H1 (cell line): Measurements from ENCODE around the gene IL7R. TPM values are rescaled to one million over a fixed set of nuclear protein-coding genes. Genes with fewer than 3 reads are reported as not detected.

Source experiments
- CTCF ChIA-PET: fragments of 300-600 bp; sonication (Branson Sonifier 250); formaldehyde crosslinking; loops from one replicate; lab custom pipeline; 2021; ENCODE audit not compliant: partially characterized antibody; lab: Charles Lee
- POLR2A ChIA-PET: fragments of 300-600 bp; sonication (Branson Sonifier 250); formaldehyde crosslinking; loops from one replicate; lab custom pipeline; 2021; ENCODE audit warnings: inconsistent platforms; ENCODE audit not compliant: partially characterized antibody; lab: Charles Lee
- DNase-seq, 2 experiments: peaks; one replicate each; pipeline versions ENCODE4 v3.0.0 to v3.0.0-alpha.2; 2010 to 2022; ENCODE audit warnings: low spot score in 2 of 2, low read depth in 1 of 2, mixed read lengths in 1 of 2
- FAIRE-seq: peaks from 2 replicates; lab custom pipeline; 2011; peaks lifted over from hg19 to GRCh38; lab: Jason Lieb, UNC
- H2AFZ ChIP-seq: 2 replicates; pipeline ENCODE4 v1.8.1; 2012; ENCODE audit warnings: low read length, inconsistent platforms
- H2AK5ac ChIP-seq: 2 replicates; pipeline ENCODE4 v1.6.1; 2013; ENCODE audit warnings: low read depth, low read length
- H2BK120ac ChIP-seq: replicated peaks from 2 replicates; pipeline ENCODE3; 2013; ENCODE audit warnings: low read depth, low read length, inconsistent platforms
- H2BK12ac ChIP-seq: 2 replicates; pipeline ENCODE4 v1.6.1; 2013; ENCODE audit warnings: low read depth, low read length
- H2BK15ac ChIP-seq: 2 replicates; pipeline ENCODE4 v1.6.1; 2013; ENCODE audit warnings: low read length
- H2BK20ac ChIP-seq: 2 replicates; pipeline ENCODE4 v1.6.1; 2013; ENCODE audit warnings: low read length
- H2BK5ac ChIP-seq: 2 replicates; pipeline ENCODE4 v1.6.1; 2013; ENCODE audit warnings: low read depth, low read length
- H3K14ac ChIP-seq: 2 replicates; pipeline ENCODE4 v1.6.1; 2013; ENCODE audit warnings: inconsistent platforms; ENCODE audit not compliant: insufficient read length
- H3K18ac ChIP-seq: 2 replicates; pipeline ENCODE4 v1.6.1; 2013; ENCODE audit warnings: low read length; ENCODE audit errors: extremely low read depth
- H3K23ac ChIP-seq: 2 replicates; pipeline ENCODE4 v1.6.1; 2013; ENCODE audit warnings: inconsistent platforms; ENCODE audit not compliant: insufficient read length
- H3K23me2 ChIP-seq: 2 replicates; pipeline ENCODE4 v1.6.1; 2013; ENCODE audit warnings: low read depth, low read length
- H3K27ac ChIP-seq: 2 replicates; pipeline ENCODE4 v1.6.1; 2011; ENCODE audit warnings: low read depth, low read length, inconsistent platforms
- H3K27me3 ChIP-seq, 4 experiments: replicated peaks in 1 of 4; 1 replicate in 1 of 4; 2 replicates in 3 of 4; pipeline versions ENCODE4 v1.6.1 to v1.8.1; 2011 to 2013; ENCODE audit warnings: low read length in 3 of 4, mild to moderate bottlenecking in 3 of 4, inconsistent platforms in 2 of 4, mixed read lengths in 2 of 4, moderate library complexity in 1 of 4; ENCODE audit not compliant: control insufficient read depth in 3 of 4, insufficient read depth in 3 of 4; ENCODE audit errors: extremely low read depth in 1 of 4
- H3K36me3 ChIP-seq, 4 experiments: 2 replicates each; pipeline versions ENCODE4 v1.6.1 to v1.8.1; 2011 to 2013; ENCODE audit warnings: mild to moderate bottlenecking in 4 of 4, low read length in 3 of 4, moderate library complexity in 2 of 4, control low read depth in 1 of 4, inconsistent platforms in 1 of 4; ENCODE audit not compliant: insufficient read depth in 4 of 4, control insufficient read depth in 2 of 4
- H3K4ac ChIP-seq: replicated peaks from 2 replicates; pipeline ENCODE3; 2013; ENCODE audit warnings: low read length, low read depth, mixed read lengths, inconsistent platforms; ENCODE audit not compliant: insufficient read length
- H3K4me1 ChIP-seq, 4 experiments: replicated peaks in 1 of 4; 1 replicate in 1 of 4; 2 replicates in 3 of 4; pipeline versions ENCODE4 v1.6.1 to v1.8.1; 2011 to 2013; ENCODE audit warnings: low read length in 3 of 4, inconsistent platforms in 2 of 4, mixed read lengths in 1 of 4; ENCODE audit not compliant: insufficient read depth in 4 of 4, control insufficient read depth in 3 of 4
- H3K4me2 ChIP-seq, 2 experiments: 2 replicates each; pipeline versions ENCODE4 v1.6.1 to v1.8.1; 2011 to 2013; ENCODE audit warnings: low read depth in 2 of 2, low read length in 2 of 2, control low read depth in 1 of 2, inconsistent platforms in 1 of 2, mild to moderate bottlenecking in 1 of 2; ENCODE audit not compliant: insufficient read depth in 1 of 2
- H3K4me3 ChIP-seq, 4 experiments: fragments of 200-600, 300-600 bp in 1 of 4; sonication (generic), shearing (Covaris generic), sonication (Bioruptor Twin) in 1 of 4; 2 replicates each; pipeline versions ENCODE4 v1.5.1 to v1.8.1; 2011 to 2016; ENCODE audit warnings: low read length in 4 of 4, low read depth in 3 of 4, control low read depth in 2 of 4, inconsistent platforms in 2 of 4, mild to moderate bottlenecking in 2 of 4, mixed read lengths in 1 of 4, moderate library complexity in 1 of 4; ENCODE audit not compliant: insufficient read depth in 2 of 4; ENCODE audit errors: extremely low read depth in 1 of 4
- H3K56ac ChIP-seq: replicated peaks from 2 replicates; pipeline ENCODE3; 2013; ENCODE audit warnings: low read depth, mild to moderate bottlenecking, mixed read lengths, low read length, inconsistent platforms; ENCODE audit not compliant: insufficient read length
- H3K79me1 ChIP-seq: 2 replicates; pipeline ENCODE4 v1.6.1; 2013; ENCODE audit warnings: low read depth, low read length, control low read depth
- H3K79me2 ChIP-seq, 2 experiments: 2 replicates each; pipeline versions ENCODE4 v1.6.1 to v1.8.1; 2012 to 2013; ENCODE audit warnings: low read length in 2 of 2, mild to moderate bottlenecking in 2 of 2, inconsistent platforms in 1 of 2; ENCODE audit not compliant: insufficient read depth in 2 of 2, control insufficient read depth in 1 of 2
- H3K9ac ChIP-seq, 4 experiments: replicated peaks in 1 of 4; 1 replicate in 1 of 4; 2 replicates in 3 of 4; pipeline versions ENCODE4 v1.6.1 to v1.8.1; 2011 to 2013; ENCODE audit warnings: low read depth in 3 of 4, low read length in 3 of 4, control low read depth in 2 of 4, mild to moderate bottlenecking in 2 of 4, moderate library complexity in 2 of 4, inconsistent platforms in 1 of 4; ENCODE audit errors: extremely low read depth in 1 of 4
- H3K9me3 ChIP-seq, 2 experiments: 2 replicates each; pipeline versions ENCODE4 v1.6.1 to v1.8.1; 2012 to 2013; ENCODE audit warnings: mild to moderate bottlenecking in 2 of 2, moderate library complexity in 2 of 2, control low read depth in 1 of 2, inconsistent platforms in 1 of 2, low read depth in 1 of 2, low read length in 1 of 2, mixed read lengths in 1 of 2; ENCODE audit not compliant: insufficient read depth in 2 of 2
- H4K20me1 ChIP-seq, 2 experiments: replicated peaks in 1 of 2; 2 replicates each; pipeline versions ENCODE3 to v1.8.1; 2011 to 2013; ENCODE audit warnings: inconsistent platforms in 2 of 2, low read length in 2 of 2, mild to moderate bottlenecking in 1 of 2; ENCODE audit not compliant: insufficient read depth in 2 of 2, control insufficient read depth in 1 of 2
- H4K5ac ChIP-seq: 2 replicates; pipeline ENCODE4 v1.6.1; 2013; ENCODE audit warnings: low read length, low read depth, mixed read lengths, inconsistent platforms; ENCODE audit not compliant: insufficient read length
- H4K8ac ChIP-seq: 2 replicates; pipeline ENCODE4 v1.8.0; 2013; ENCODE audit warnings: mild to moderate bottlenecking, moderate library complexity, low read length, inconsistent platforms; ENCODE audit not compliant: insufficient read depth; ENCODE audit errors: extremely low read depth
- H4K91ac ChIP-seq: replicated peaks from 2 replicates; pipeline ENCODE3; 2013; ENCODE audit warnings: low read length, mixed read lengths, inconsistent platforms; ENCODE audit not compliant: insufficient read length
- ASH2L ChIP-seq: fragments of 200-600, 300-600 bp; sonication (generic); IDR thresholded peaks from one replicate; pipeline ENCODE4 v1.7.1; 2017; ENCODE audit warnings: low read length
- ATF3 ChIP-seq: IDR thresholded peaks from 2 replicates; pipeline ENCODE4 v1.6.1; 2011; ENCODE audit warnings: low read depth, mild to moderate bottlenecking, low read length; ENCODE audit not compliant: insufficient read depth
- CBX8 ChIP-seq: fragments of 300-800, 300-1000 bp; sonication (generic); IDR thresholded peaks from 2 replicates; pipeline ENCODE4 v1.7.1; 2016; ENCODE audit warnings: low read depth, low read length, borderline replicate concordance
- CHD2 ChIP-seq: IDR thresholded peaks from 2 replicates; pipeline ENCODE4 v1.6.1; 2012; ENCODE audit warnings: low read length, improper control_type of control experiment
- GABPA ChIP-seq: IDR thresholded peaks from 2 replicates; pipeline ENCODE4 v1.6.1; 2011; ENCODE audit warnings: mild to moderate bottlenecking, low read length, moderate library complexity, borderline replicate concordance; ENCODE audit not compliant: insufficient read depth
- GTF2F1 ChIP-seq: IDR thresholded peaks from 2 replicates; pipeline ENCODE4 v1.6.1; 2012; ENCODE audit warnings: low read depth, low read length, improper control_type of control experiment, borderline replicate concordance
- JUN ChIP-seq: IDR thresholded peaks from 2 replicates; pipeline ENCODE4 v1.6.1; 2011; ENCODE audit warnings: low read depth, mild to moderate bottlenecking, improper control_type of control experiment, low read length
- KDM4A ChIP-seq: IDR thresholded peaks from one replicate; pipeline ENCODE4 v1.7.1; 2012; ENCODE audit warnings: low read depth, mild to moderate bottlenecking, moderate library complexity, low read length, inconsistent platforms; ENCODE audit not compliant: severe bottlenecking
- POLR2A ChIP-seq, 2 experiments: IDR thresholded peaks; 1 replicate in 1 of 2; 2 replicates in 1 of 2; pipeline ENCODE4 v1.6.1; 2011; ENCODE audit warnings: low read depth in 2 of 2, low read length in 2 of 2, mild to moderate bottlenecking in 2 of 2; ENCODE audit errors: control extremely low read depth in 1 of 2
- RAD21 ChIP-seq, 2 experiments: IDR thresholded peaks in 1 of 2; conservative IDR thresholded peaks in 1 of 2; 2 replicates each; pipeline ENCODE4 v1.6.1; 2011; ENCODE audit warnings: low read depth in 2 of 2, low read length in 2 of 2, improper control_type of control experiment in 1 of 2, inconsistent platforms in 1 of 2, mild to moderate bottlenecking in 1 of 2, moderate library complexity in 1 of 2
- polyA plus RNA-seq, 7 experiments: library from polyadenylated mRNA; depleted of rRNA in 3 of 7; stranded (reverse) in 5 of 7; unstranded in 2 of 7; fragments of >200 nt in 5 of 7; fragments of 200-250 nt in 2 of 7; gene quantifications; 1 replicate in 5 of 7; 2 replicates in 1 of 7; 4 replicates in 1 of 7; pipeline versions ENCODE4 v1.2.1 to v1.2.3, GENCODE V29; 2011 to 2013; ENCODE audit warnings: missing spikeins in 2 of 7, mixed read lengths in 2 of 7
- total RNA-seq: library from RNA; stranded (reverse); fragmentation: NEBNext Ultra II Directional; extraction: Animal tissue kit (Norgen Biotek cat#: 25700); gene quantifications from 2 replicates; pipeline ENCODE4 v1.2.1, GENCODE V29; 2021

Gene IL7R
- total and polyA plus RNA-seq, 2 of the 8 experiments (the other 6 are each of a cell fraction or from before 2014, with no cell fraction given) = not detected

- H3K79me2 ChIP-seq = no peaks in the 10 kb centered on the region
- no peak overlapping the region for H3K4ac ChIP-seq
- no peak overlapping the region for H2AFZ ChIP-seq
- H2AK5ac ChIP-seq = no peak overlapping the region
- H3K4me1 ChIP-seq = peaks cover 0 to 3% (median 0%) of the 10 kb centered on the region in 4 experiments; a peak in 1 of 7 replicates
- CTCF ChIA-PET = interaction anchor here (1.3 to 3.1 kb wide), 4 partner anchors 9 to 130 kb away, joined by 4 to 11 read pairs (median 5); no protein-coding TSS in a partner anchor
- H3K18ac ChIP-seq = no peak overlapping the region
- no peak overlapping the region for H3K27ac ChIP-seq
- H3K4me3 ChIP-seq = no peak overlapping the region
- peaks cover 5 to 8% of the 10 kb centered on the region in 2 experiments; a peak in 2 of 4 replicates for H3K9me3 ChIP-seq
- peaks cover 0 to 1% (median 0%) of the 10 kb centered on the region in 4 experiments; a peak in 1 of 7 replicates for H3K27me3 ChIP-seq
- H2BK20ac ChIP-seq = no peak overlapping the region
- H3K56ac ChIP-seq = no peak overlapping the region
- H3K23me2 ChIP-seq = no peaks in the 10 kb centered on the region
- H3K36me3 ChIP-seq = no peaks in the 10 kb centered on the region
- H4K91ac ChIP-seq = no peak overlapping the region
- H3K79me1 ChIP-seq = no peaks in the 10 kb centered on the region
- H2BK5ac ChIP-seq = no peak overlapping the region
- H2BK120ac ChIP-seq = no peak overlapping the region
- DNase-seq (no peak), FAIRE-seq (no peak)
- H2BK15ac ChIP-seq = no peak overlapping the region
- H3K4me2 ChIP-seq = no peak overlapping the region
- H3K9ac ChIP-seq = no peak overlapping the region
- POLR2A ChIA-PET = no interaction called here
- no peak overlapping the region for H3K14ac ChIP-seq
- H2BK12ac ChIP-seq = no peak overlapping the region
- H4K8ac ChIP-seq = no peak overlapping the region
- H4K20me1 ChIP-seq = no peaks in the 10 kb centered on the region
- H4K5ac ChIP-seq = no peak overlapping the region
- no peak overlapping the region for H3K23ac ChIP-seq
- TF ChIP-seq GTF2F1 (no peak), ATF3 (no peak), JUN (no peak), CHD2 (no peak), GABPA (no peak), RAD21 (IDR thresholded peaks at IDR 0.05 in 1 of 2, conservative IDR thresholded peaks at IDR 0.05 in 1 of 2; ENCODE audit: low read depth in 2 of 2, low read length in 2 of 2) (no peak), POLR2A (IDR thresholded peaks at IDR 0.05; ENCODE audit: control extremely low read depth in 1 of 2, low read depth in 2 of 2, low read length in 2 of 2) (no peak), ASH2L (no peak), KDM4A (no peak), CBX8 (no peak)
Measured at GRCh38 chr5:35908814-35909213, 52.1 kb downstream of the IL7R start.
